GM08714 (cell line): Measurements from ENCODE around the gene ATP6V1F.
"Not testable (repeated sequence)": the region's sequence is repeated elsewhere in the genome, so short reads cannot be mapped to it uniquely, and the experiment has no call there.

ENCODE experiments used
- H3K4me3 ChIP-seq: fragments of 200-500 bp; sonication (Bioruptor generic); 2 replicates; pipeline ENCODE4 v1.5.1; 2014; ENCODE audit warnings: mild to moderate bottlenecking, low read length, inconsistent platforms
- ZNF274 ChIP-seq: IDR thresholded peaks from 2 replicates; pipeline ENCODE4 v1.6.1; 2012; ENCODE audit warnings: mild to moderate bottlenecking, low read depth, low read length

The ATP6V1F gene

GRCh38 chr7:128911423-128912031 lies 48.9 kb downstream of the ATP6V1F start:
- no peak overlapping the region for H3K4me3 ChIP-seq
- TF ChIP-seq ZNF274 = no peak

- H3K4me3 ChIP-seq = no peak overlapping the region
- no peak for TF ChIP-seq ZNF274
Observed at GRCh38 chr7:128912281-128912680, 49.6 kb downstream of the ATP6V1F start.

- H3K4me3 ChIP-seq = not testable (repeated sequence)
Observed at GRCh38 chr7:128912709-128913495, 50.2 kb downstream of the ATP6V1F start.

GRCh38 chr7:128913870-128914565 lies 51.4 kb downstream of the ATP6V1F start:
- no peak overlapping the region for H3K4me3 ChIP-seq
- TF ChIP-seq ZNF274 = no peak

GRCh38 chr7:128914566-128915151 lies 52.0 kb downstream of the ATP6V1F start:
- no peak overlapping the region for H3K4me3 ChIP-seq
- TF ChIP-seq ZNF274 = no peak

- H3K4me3 ChIP-seq = peak overlapping the region; percentile 7; the same call in 1 of the 2 replicates
- TF ChIP-seq ZNF274 = no peak
Observed at GRCh38 chr7:128915271-128915819, 52.7 kb downstream of the ATP6V1F start.
